Stimulated activated CD8-positive, alpha-beta memory T cell treated with anti-CD3 and anti-CD28 coated beads, Interleukin-15, amount 100 ng/mL, for 4 hours (primary cell): ENCODE results near the gene NTN3.

Source experiments
- DNase-seq, 2 donors: peaks; one replicate each; pipeline ENCODE4 v3.0.0-alpha.2; 2020; ENCODE audit warnings: low read depth in 2 of 2

The NTN3 gene

GRCh38 chr16:2497116-2497630, 26.1 kb downstream of the NTN3 start:
- no peak for DNase-seq

GRCh38 chr16:2497695-2498484, 26.8 kb downstream of the NTN3 start:
- DNase-seq, result no peak

DNA sequence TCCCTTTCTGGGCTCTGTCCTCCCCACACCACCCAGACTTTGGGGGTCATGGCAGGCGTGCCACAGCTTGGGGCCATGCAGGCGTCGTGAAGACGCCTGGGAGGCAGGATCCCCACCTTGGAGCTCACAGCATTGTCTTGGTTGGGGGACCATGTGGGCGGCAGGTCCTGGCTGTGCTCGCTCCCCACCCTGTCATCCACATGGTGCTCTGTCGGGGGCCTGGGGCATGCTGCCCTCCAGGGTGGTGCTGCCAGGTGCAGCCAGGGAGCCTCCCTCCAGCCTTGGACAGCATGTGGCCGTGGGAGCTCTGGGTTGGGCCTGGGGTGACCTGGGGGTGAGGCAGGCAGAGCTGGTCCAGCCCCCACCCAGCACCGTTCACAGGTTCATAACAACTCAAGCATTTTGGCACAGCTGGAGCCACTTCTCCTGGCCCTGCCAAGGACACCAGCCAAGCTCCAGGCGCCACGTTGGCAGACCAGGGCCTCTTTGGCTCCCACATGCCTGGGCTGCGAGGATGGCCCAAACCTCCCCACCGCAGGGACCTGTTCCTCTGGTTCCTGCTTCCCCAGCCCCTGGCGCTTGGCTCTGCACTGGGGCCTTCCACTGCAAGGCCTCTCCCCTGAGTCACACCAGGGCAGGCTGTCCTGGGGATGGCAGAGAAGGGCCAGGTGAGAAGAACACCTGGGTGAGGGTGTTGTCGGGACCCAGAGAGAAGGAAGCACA, 27.6 kb downstream of the NTN3 start:
- no peak for DNase-seq

- no peak for DNase-seq
These were observed 28.4 kb downstream of the NTN3 start for GRCh38 chr16:2499454-2499853.

DNA sequence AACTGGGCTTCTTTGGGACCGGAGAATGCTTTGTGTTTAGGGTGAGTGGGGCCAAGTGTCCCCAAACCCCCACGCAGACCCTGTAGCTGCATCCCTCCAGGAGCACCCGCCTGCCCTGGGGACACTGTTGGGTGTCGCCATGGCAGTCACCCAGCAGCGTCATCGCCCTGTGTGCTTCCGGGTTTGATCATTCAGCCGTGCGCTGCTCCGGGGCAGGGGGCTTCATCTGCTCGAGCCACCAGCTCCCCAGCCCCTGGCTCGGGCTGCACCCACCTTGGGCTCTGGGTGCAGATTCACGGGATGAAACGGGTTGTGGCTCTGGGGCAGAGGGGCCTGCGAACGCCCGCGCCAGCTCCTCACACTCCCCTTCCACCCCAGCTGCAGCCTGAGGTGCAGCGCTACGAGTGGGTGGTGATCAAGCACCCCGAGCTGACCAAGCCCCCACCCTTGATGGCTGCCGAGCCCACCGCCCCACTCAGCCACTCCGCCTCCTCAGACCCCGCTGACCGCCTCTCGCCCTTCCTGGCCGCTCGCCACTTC, 28.9 kb downstream of the NTN3 start:
- DNase-seq, result no peak

DNA sequence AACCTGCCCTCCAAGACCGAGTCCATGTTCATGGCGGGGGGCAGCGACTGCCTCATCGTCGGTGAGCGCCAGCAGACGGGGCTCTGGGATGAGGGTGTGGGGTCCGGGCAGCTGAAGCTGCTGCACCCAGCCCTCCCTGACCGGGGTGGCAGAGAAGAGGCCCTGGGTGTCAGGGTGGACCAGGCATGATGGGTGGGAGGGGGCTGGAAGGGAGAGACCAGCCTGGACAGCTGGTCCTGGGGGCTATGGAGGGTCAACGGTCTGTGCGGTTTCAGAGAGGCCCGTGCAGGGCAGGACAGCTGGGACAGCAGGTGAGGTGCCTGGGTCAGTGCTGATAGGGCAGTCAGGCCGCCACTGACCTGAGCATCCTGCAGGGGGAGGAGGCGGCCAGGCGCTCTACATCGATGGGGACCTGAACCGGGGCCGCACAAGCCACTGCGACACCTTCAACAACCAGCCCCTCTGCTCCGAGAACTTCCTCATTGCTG, 29.4 kb downstream of the NTN3 start:
- no peak for DNase-seq

DNA sequence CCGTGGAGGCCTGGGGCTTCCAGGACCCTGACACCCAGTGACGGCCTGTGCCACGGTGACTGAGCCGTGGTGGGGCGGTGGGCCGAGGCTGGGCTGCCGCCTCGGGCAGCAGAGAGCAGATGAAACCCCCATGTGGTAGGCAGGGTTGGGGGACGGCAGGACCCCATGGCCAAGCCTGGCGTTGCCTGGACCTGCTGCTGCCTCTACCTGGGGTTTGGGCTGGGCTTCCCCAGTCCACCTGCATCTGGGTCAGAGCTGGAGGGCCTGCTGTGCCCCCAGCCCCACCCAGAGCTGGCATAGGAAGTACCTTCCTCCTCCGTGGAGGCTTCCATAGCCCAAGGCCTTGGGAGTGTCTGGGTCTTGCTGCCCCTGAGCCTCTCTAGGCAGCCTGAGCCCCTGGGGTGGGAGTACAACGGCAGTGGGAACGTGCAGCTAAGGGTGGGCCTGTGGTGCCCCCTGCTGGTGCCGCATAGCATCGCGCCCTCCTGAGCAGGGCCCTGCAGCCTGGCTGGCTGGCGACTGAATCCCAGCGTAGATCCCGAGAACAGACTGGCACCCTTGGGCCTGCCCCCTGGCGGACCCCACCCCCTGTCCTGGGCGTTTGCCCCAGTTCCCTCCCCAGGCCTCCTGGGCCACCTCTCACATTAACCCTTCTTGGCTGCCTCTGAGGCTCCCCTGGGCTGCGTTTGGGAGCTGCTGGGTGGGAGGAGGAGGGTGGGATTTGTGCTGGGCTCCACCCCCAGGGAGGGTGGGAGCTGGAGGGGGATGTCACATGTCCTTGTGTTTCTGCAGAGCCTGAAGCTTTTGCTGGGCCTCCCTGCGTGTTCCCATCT, 30.0 kb downstream of the NTN3 start:
- DNase-seq, result peak; percentile 49 to 58

- no peak for DNase-seq
These were observed 31.1 kb downstream of the NTN3 start for GRCh38 chr16:2501946-2502895.

DNA sequence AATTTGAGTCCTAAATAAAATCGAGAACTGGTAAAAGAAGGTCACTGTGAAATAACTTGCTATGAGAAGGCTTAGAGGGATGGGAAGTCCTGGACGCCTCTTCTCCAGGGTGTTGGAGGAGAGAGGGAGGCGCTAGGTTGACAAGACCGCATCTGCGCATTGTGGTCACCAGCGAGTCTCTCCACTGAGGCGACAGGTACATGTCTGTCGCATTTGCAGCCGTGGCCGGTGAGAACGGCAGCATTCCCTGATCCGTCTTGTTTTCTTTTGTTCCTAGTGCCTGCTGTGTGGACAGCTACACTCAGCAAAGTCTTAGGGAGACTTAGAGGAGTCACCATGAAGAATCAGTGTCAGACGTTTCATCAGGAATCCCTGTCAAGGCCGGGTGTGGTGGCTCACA, 34.6 kb downstream of the NTN3 start:
- DNase-seq, result no peak

DNA sequence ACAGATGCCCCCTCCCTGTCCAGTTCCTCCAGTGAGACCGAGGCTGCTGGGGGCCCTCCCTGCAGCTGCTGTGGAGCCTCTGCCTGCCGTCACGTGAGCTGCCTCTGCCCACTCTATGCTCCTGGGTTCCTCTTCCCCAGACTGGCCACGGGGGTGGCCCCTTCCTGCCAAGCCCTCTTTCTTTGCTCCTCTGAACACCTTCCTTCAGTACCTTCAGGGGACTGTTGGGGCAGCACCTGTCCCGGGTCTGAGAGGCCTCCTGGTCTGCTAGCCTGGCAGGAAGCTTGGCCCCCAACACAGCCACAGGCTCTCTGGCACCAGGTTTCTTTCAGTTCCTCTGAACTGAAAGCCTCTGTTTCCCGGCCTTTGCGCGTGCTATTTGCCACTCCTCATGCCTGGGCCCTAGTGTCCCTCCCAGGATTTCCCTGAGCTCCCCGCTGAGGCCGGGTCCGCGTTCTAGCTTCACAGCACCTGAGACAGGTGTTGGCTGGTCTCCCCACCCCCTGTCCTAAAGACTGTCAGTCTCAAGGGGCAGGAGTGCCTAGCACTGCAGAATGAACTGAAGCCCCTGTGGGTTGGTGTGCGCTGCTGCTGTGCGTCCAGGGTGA, 36.1 kb downstream of the NTN3 start:
- DNase-seq, result no peak

GRCh38 chr16:2507665-2508064, 36.6 kb downstream of the NTN3 start:
- no peak for DNase-seq

DNA sequence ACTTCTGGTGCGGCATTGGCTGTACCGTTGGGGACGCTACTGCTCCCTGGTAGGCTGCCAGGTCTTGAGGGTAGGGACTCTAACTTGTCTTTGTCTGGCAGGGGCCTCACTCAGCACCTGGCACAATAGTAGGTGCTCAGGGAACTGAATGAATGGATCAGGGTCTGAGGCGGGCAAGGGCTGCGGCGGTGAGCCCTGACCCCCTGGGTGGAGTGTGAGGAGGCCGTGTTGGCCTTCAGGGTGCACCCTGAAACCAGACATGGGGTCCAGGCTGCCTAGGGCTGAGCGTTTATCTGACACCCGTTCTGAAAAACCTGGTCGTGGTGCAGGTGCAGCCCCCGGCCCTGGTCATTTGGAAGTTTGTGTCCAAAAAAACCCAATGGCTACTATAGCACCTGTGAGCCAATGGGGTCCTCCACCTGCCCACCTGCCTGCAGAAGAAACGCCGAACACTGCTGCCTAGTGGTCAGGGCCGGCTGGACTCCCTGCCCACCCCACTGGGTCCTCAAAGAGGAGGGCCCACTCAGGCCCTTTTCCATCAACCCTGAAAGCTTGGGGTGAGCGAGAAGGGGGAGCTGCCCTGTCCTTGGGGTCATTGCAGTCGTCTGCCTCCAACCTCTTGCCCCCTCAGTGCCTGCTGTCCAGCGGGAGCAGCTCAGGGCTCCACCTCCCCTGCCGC, 37.8 kb downstream of the NTN3 start:
- no peak for DNase-seq

GRCh38 chr16:2511128-2511800, 40.2 kb downstream of the NTN3 start:
- no peak for DNase-seq

- no peak for DNase-seq
These were observed 41.1 kb downstream of the NTN3 start for GRCh38 chr16:2511996-2512734.

DNA sequence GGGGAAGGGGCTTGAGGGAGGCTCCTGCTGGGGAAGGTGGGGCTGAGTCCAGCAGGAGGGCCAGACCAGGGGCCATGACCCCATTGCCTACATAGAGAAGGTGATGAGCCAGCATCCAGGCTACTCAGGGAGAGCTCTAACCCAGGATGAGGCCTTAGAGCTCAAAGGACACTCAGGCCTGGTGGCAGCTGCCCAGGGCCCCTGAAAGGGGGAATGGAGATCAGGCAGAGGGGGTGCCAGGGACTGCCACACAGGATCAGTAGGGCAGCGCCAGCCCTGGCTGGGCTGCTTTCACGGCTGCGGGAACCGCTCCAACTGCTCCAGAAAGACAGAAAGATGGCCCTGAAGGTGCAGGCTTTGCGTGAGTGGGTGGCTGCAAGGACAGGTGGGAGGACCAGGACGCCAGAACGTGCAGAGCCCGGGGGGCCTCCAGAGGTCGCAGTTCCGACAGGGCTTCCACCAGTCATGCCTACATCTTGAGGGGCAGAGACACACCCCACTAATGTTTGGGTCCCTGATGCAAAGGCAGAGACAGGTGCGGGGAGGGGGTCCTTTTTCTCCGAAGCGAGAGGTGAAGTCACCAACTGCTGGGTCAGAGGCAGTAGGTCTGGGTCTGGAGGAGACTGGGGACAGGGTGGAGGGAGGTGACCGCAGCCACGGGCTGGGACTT, 41.8 kb downstream of the NTN3 start:
- DNase-seq, result no peak

GRCh38 chr16:2513405-2514332, 42.6 kb downstream of the NTN3 start, which contains the start of gene ATP6V0C:
Gene ATP6V0C (plus strand): TSS chr16:2513952. CDS start chr16:2514104, 152 bp downstream.
- peak; percentile 69 to 81 for DNase-seq
